Chondrocyte (in vitro differentiated cells): ENCODE measurements around the gene CES1. TPM values are rescaled to one million over a fixed set of nuclear protein-coding genes. Genes with fewer than 3 reads are reported as not detected.
"Not testable (repeated sequence)": the region's sequence is repeated elsewhere in the genome, so short reads cannot be mapped to it uniquely, and the experiment has no call there.

Experiments
- DNase-seq: peaks from one replicate; pipeline ENCODE4 v3.0.0; 2021; ENCODE audit warnings: mixed read lengths, low spot score
- H3K27ac Mint-ChIP-seq: one replicate; pipeline ENCODE4 v1.8.0; 2021; ENCODE audit warnings: mild to moderate bottlenecking, moderate library complexity, mixed read lengths; ENCODE audit not compliant: unreplicated experiment
- H3K27me3 Mint-ChIP-seq: 2 replicates; pipeline ENCODE4 v1.8.0; 2021; ENCODE audit warnings: low read depth, mixed read lengths
- H3K36me3 Mint-ChIP-seq: 2 replicates; pipeline ENCODE4 v1.8.0; 2021; ENCODE audit warnings: low read depth, mixed read lengths
- H3K4me1 Mint-ChIP-seq: 2 replicates; pipeline ENCODE4 v1.8.0; 2021; ENCODE audit warnings: low read depth, mild to moderate bottlenecking, mixed read lengths
- H3K4me3 Mint-ChIP-seq: one replicate; pipeline ENCODE4 v1.8.0; 2021; ENCODE audit warnings: mild to moderate bottlenecking, moderate library complexity, mixed read lengths; ENCODE audit not compliant: unreplicated experiment
- H3K9me3 Mint-ChIP-seq: 2 replicates; pipeline ENCODE4 v1.8.0; 2021; ENCODE audit warnings: low read depth, mixed read lengths
- CTCF ChIP-seq: fragments of 200-600 bp; sonication (generic); IDR thresholded peaks from 2 replicates; pipeline ENCODE4 v1.5.0; 2021; ENCODE audit warnings: antibody characterized with exemption, mild to moderate bottlenecking, moderate library complexity
- total RNA-seq: library from RNA; stranded (reverse); gene quantifications from 3 replicates; pipeline ENCODE4 v1.2.1, GENCODE V29; 2021

The CES1 gene
- total RNA-seq, 1 donor from 2014 or later: not detected

GRCh38 chr16:55791512-55791911, 41.4 kb downstream of the CES1 start:
- H3K36me3 Mint-ChIP-seq, H3K9me3 Mint-ChIP-seq, DNase-seq, H3K27ac Mint-ChIP-seq, H3K4me1 Mint-ChIP-seq, H3K4me3 Mint-ChIP-seq, H3K27me3 Mint-ChIP-seq: not testable (repeated sequence)

- H3K36me3 Mint-ChIP-seq, DNase-seq, H3K27ac Mint-ChIP-seq, H3K4me3 Mint-ChIP-seq, H3K4me1 Mint-ChIP-seq, H3K9me3 Mint-ChIP-seq, H3K27me3 Mint-ChIP-seq: not testable (repeated sequence)
Measured at GRCh38 chr16:55790240-55790639, 42.7 kb downstream of the CES1 start.

GRCh38 chr16:55782793-55783091, 50.2 kb downstream of the CES1 start:
- H3K27ac Mint-ChIP-seq, DNase-seq, H3K9me3 Mint-ChIP-seq, H3K4me1 Mint-ChIP-seq, H3K4me3 Mint-ChIP-seq, H3K36me3 Mint-ChIP-seq: not testable (repeated sequence)
- H3K27me3 Mint-ChIP-seq: peaks cover 14% of the 10 kb centered on the region

GRCh38 chr16:55782091-55782792, 50.7 kb downstream of the CES1 start:
- H3K36me3 Mint-ChIP-seq, H3K27ac Mint-ChIP-seq, DNase-seq, H3K4me1 Mint-ChIP-seq, H3K4me3 Mint-ChIP-seq, H3K9me3 Mint-ChIP-seq: not testable (repeated sequence)
- peaks cover 16% of the 10 kb centered on the region for H3K27me3 Mint-ChIP-seq

GRCh38 chr16:55781456-55781855, 51.4 kb downstream of the CES1 start:
- H3K4me1 Mint-ChIP-seq, H3K36me3 Mint-ChIP-seq, H3K9me3 Mint-ChIP-seq, DNase-seq, H3K27ac Mint-ChIP-seq, H3K4me3 Mint-ChIP-seq: not testable (repeated sequence)
- peaks cover 19% of the 10 kb centered on the region for H3K27me3 Mint-ChIP-seq

- not testable (repeated sequence) for H3K27ac Mint-ChIP-seq, H3K36me3 Mint-ChIP-seq, DNase-seq, H3K4me1 Mint-ChIP-seq, H3K9me3 Mint-ChIP-seq, H3K4me3 Mint-ChIP-seq
- H3K27me3 Mint-ChIP-seq: peaks cover 23% of the 10 kb centered on the region
Measured at GRCh38 chr16:55780095-55780407, 52.8 kb downstream of the CES1 start.

GRCh38 chr16:55779402-55780094, 53.3 kb downstream of the CES1 start:
- no peak overlapping the region for H3K4me3 Mint-ChIP-seq
- H3K4me1 Mint-ChIP-seq: no peaks in the 10 kb centered on the region
- no peak for TF ChIP-seq CTCF
- H3K9me3 Mint-ChIP-seq: peaks cover 5% of the 10 kb centered on the region
- no peaks in the 10 kb centered on the region for H3K36me3 Mint-ChIP-seq
- H3K27ac Mint-ChIP-seq: no peak overlapping the region
- peaks cover 21% of the 10 kb centered on the region for H3K27me3 Mint-ChIP-seq
- DNase-seq: no peak

GRCh38 chr16:55778757-55779156, 54.1 kb downstream of the CES1 start:
- peaks cover 5% of the 10 kb centered on the region for H3K9me3 Mint-ChIP-seq
- DNase-seq: no peak
- H3K27me3 Mint-ChIP-seq: peaks cover 21% of the 10 kb centered on the region
- H3K27ac Mint-ChIP-seq: no peak overlapping the region
- no peak overlapping the region for H3K4me3 Mint-ChIP-seq
- no peaks in the 10 kb centered on the region for H3K4me1 Mint-ChIP-seq
- no peaks in the 10 kb centered on the region for H3K36me3 Mint-ChIP-seq
- no peak for TF ChIP-seq CTCF
